Activated CD8-positive, alpha-beta memory T cell treated with anti-CD3 and anti-CD28 coated beads, Interleukin-2, amount 10 ng/mL, durations not matched to agents 7 days and 5 days (primary cell): ENCODE measurements around the gene ATG2A. TPM values are rescaled to one million over a fixed set of nuclear protein-coding genes. Genes with fewer than 3 reads are reported as not detected.
A peak's percentile ranks its signal among the peaks of the same experiment; 100 is the strongest.

Experiments used
- ATAC-seq: fragments of 150-1000 bp; cut with Tn5 transposase; one replicate; pipeline ENCODE4 v1.10.0; 2021; ENCODE audit warnings: moderate library complexity
- CTCF ChIA-PET: fragments of 350-600 bp; sonication (Branson Sonifier 250); formaldehyde crosslinking; loops from one replicate; lab custom pipeline; 2021; ENCODE audit warnings: antibody characterized with exemption; lab: Charles Lee
- DNase-seq: peaks from one replicate; pipeline ENCODE4 v3.0.0-alpha.2; 2020
- H3K27ac Mint-ChIP-seq: one replicate; pipeline ENCODE4 v1.8.0; 2021; ENCODE audit warnings: mild to moderate bottlenecking, mixed read lengths
- H3K27me3 Mint-ChIP-seq: one replicate; pipeline ENCODE4 v1.8.0; 2021; ENCODE audit warnings: mixed read lengths
- H3K36me3 Mint-ChIP-seq: one replicate; pipeline ENCODE4 v1.8.0; 2021; ENCODE audit warnings: mild to moderate bottlenecking, mixed read lengths
- H3K4me1 Mint-ChIP-seq: one replicate; pipeline ENCODE4 v1.8.0; 2021; ENCODE audit warnings: mixed read lengths
- H3K4me3 Mint-ChIP-seq: one replicate; pipeline ENCODE4 v1.8.0; 2021; ENCODE audit warnings: mild to moderate bottlenecking, moderate library complexity, mixed read lengths
- H3K9me3 Mint-ChIP-seq: one replicate; pipeline ENCODE4 v1.8.0; 2022; ENCODE audit warnings: low read depth, mixed read lengths
- total RNA-seq, 2 experiments: library from RNA; stranded (reverse); gene quantifications; one replicate each; pipeline ENCODE4 v1.2.3, GENCODE V29; 2021

The ATG2A gene
- total RNA-seq, 2 experiments from 2014 or later, result 27.3 to 27.9 TPM

- peaks cover 51% of the 10 kb centered on the region for H3K4me1 Mint-ChIP-seq
Measured at GRCh38 chr11:64885367-64886286, 31.4 kb downstream of the ATG2A start.

GRCh38 chr11:64884019-64884418 is 33.0 kb downstream of the ATG2A start:
- H3K27ac Mint-ChIP-seq, result peak overlapping the region; percentile 60
- DNase-seq, result no peak
- no peaks in the 10 kb centered on the region for H3K27me3 Mint-ChIP-seq
- H3K4me3 Mint-ChIP-seq, result no peak overlapping the region
- ATAC-seq, result no peak
- H3K4me1 Mint-ChIP-seq, result peaks cover 67% of the 10 kb centered on the region
- CTCF ChIA-PET, result interaction anchor here (7.7 to 31.3 kb wide), 2 partner anchors 8 to 28 kb away, joined by 80 to 1163 read pairs; partner anchors contain the start of genes CDC42BPG and EHD1
- H3K36me3 Mint-ChIP-seq, result no peaks in the 10 kb centered on the region
- no peaks in the 10 kb centered on the region for H3K9me3 Mint-ChIP-seq

More at GRCh38 chr11:64885367-64886286, 31.4 kb downstream of the ATG2A start:
- peak overlapping the region; percentile 31 for H3K4me3 Mint-ChIP-seq
- DNase-seq, result peak; percentile 68
- no peaks in the 10 kb centered on the region for H3K36me3 Mint-ChIP-seq
- CTCF ChIA-PET, result interaction anchor here (0.9 to 31.3 kb wide), 4 partner anchors 8 to 103 kb away, joined by 3 to 1163 read pairs (median 42); partner anchors contain the start of genes CDC42BPG and EHD1
- no peaks in the 10 kb centered on the region for H3K27me3 Mint-ChIP-seq
- ATAC-seq, result peak; percentile 59
- H3K9me3 Mint-ChIP-seq, result no peaks in the 10 kb centered on the region
- peak overlapping the region; percentile 81 for H3K27ac Mint-ChIP-seq

- no peak overlapping the region for H3K4me3 Mint-ChIP-seq
Measured at GRCh38 chr11:64883575-64883974, 33.4 kb downstream of the ATG2A start.

DNA sequence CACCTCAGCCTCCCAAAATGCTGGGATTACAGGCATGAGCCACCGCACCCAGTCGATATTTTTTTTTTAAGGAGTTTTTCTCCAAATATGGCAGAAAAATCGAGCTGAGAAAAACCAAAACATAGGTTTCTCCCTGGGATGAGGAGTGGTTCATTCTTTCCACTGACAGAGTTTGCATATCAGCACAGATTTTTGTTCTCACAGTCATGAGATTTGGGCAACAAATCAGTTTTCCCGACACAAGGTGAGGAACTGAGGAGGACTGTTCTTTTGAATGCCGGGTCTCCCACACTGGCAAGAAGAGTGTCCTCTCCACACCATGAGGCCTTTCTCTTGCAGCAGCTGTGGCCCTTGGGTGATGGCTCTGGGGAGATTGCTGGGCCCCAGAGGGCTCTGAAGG is 34.8 kb downstream of the ATG2A start:
- Mint-ChIP-seq H3K9me3 (no peaks in the 10 kb centered on the region), H3K27ac (peak overlapping the region; percentile 34), H3K4me3 (no peak overlapping the region), H3K27me3 (no peaks in the 10 kb centered on the region), H3K4me1 (peaks cover 59% of the 10 kb centered on the region), H3K36me3 (peaks cover 3% of the 10 kb centered on the region)
- ATAC-seq (no peak), DNase-seq (no peak)
- CTCF ChIA-PET, result interaction anchor here (1.8 to 31.3 kb wide), 2 partner anchors 12 to 26 kb away, joined by 8 to 1163 read pairs; partner anchors contain the start of gene CDC42BPG

More at GRCh38 chr11:64883575-64883974, 33.4 kb downstream of the ATG2A start:
- Mint-ChIP-seq H3K9me3 (no peaks in the 10 kb centered on the region), H3K27me3 (no peaks in the 10 kb centered on the region), H3K36me3 (no peaks in the 10 kb centered on the region), H3K27ac (peak overlapping the region; percentile 60), H3K4me1 (peaks cover 69% of the 10 kb centered on the region)
- no peak for DNase-seq
- CTCF ChIA-PET, result interaction anchor here (7.7 to 31.3 kb wide), 2 partner anchors 8 to 27 kb away, joined by 80 to 1163 read pairs; partner anchors contain the start of genes CDC42BPG and EHD1
- no peak for ATAC-seq

GRCh38 chr11:64881476-64881875 is 35.5 kb downstream of the ATG2A start:
- H3K4me1 Mint-ChIP-seq, result peaks cover 63% of the 10 kb centered on the region
- no peaks in the 10 kb centered on the region for H3K27me3 Mint-ChIP-seq
- peak overlapping the region; percentile 68 for H3K4me3 Mint-ChIP-seq
- no peak for DNase-seq
- no peak for ATAC-seq
- no peaks in the 10 kb centered on the region for H3K9me3 Mint-ChIP-seq
- peaks cover 9% of the 10 kb centered on the region for H3K36me3 Mint-ChIP-seq
- CTCF ChIA-PET, result interaction anchor here (1.1 to 31.3 kb wide), 3 partner anchors 13 to 133 kb away, joined by 5 to 1163 read pairs (median 8); partner anchors contain the start of genes ARL2 and CDC42BPG
- H3K27ac Mint-ChIP-seq, result peak overlapping the region; percentile 93

- Mint-ChIP-seq H3K9me3 (no peaks in the 10 kb centered on the region), H3K4me3 (peak overlapping the region; percentile 68), H3K27ac (peak overlapping the region; percentile 93), H3K36me3 (peaks cover 18% of the 10 kb centered on the region), H3K27me3 (no peaks in the 10 kb centered on the region), H3K4me1 (peaks cover 64% of the 10 kb centered on the region)
- ATAC-seq, result no peak
- CTCF ChIA-PET, result interaction anchor here (1.0 to 31.3 kb wide), 3 partner anchors 24 to 685 kb away, joined by 3 to 1163 read pairs (median 7); partner anchors contain the start of genes ARL2 and CDC42BPG
- no peak for DNase-seq
Measured at GRCh38 chr11:64880240-64881001, 36.6 kb downstream of the ATG2A start.

- DNase-seq (no peak), ATAC-seq (no peak)
- Mint-ChIP-seq H3K27me3 (no peaks in the 10 kb centered on the region), H3K4me1 (peaks cover 68% of the 10 kb centered on the region), H3K9me3 (no peaks in the 10 kb centered on the region), H3K36me3 (peaks cover 28% of the 10 kb centered on the region), H3K27ac (peak overlapping the region; percentile 93), H3K4me3 (peak overlapping the region; percentile 94)
- CTCF ChIA-PET, result interaction anchor here (0.9 to 31.3 kb wide), 5 partner anchors 8 to 686 kb away, joined by 3 to 1163 read pairs (median 7); partner anchors contain the start of genes ARL2 and CDC42BPG
Measured at GRCh38 chr11:64879244-64879900, 37.6 kb downstream of the ATG2A start.

DNA sequence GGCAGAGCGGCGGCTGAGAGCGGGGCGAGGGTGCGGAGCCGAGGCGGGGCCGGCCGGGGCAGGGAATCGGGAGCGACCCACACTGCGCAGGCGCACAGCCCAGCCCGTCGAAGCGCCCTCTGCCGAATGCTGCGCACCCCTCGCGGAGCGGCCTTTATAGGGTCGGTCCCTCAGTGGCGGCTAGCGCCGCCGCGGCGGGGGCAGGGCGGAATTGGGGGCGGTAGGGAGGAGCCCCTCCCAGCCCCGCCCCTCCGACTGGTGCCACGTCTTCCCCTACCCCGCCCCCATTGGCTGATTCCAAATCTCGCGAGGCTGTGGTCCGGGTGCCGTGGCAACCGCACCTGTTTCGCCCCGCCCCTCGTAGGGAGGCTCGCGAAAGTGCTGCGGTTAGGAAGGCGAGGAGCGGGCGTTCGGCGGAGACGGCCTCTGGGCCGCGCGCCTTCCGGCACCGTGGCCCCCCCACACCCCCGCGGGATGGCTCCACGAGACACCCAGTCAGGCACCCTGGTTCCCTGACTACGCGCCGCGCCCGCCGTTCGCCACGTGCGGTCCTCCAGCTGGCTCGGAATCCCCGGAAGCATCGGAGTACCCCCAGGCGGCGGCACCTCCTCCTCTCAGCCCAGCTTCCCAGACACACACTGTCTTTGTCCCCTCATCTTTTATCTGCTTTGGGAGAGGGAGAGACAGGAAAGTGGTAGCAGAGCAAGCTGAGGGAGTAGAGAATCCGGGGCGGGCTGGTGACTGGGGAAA is 38.3 kb downstream of the ATG2A start, which contains the start of gene EHD1:
Gene EHD1, minus strand, starts transcription at position 128 of the 750 bp plus-strand sequence. CDS start 157 bp downstream, outside the sequence.
- Mint-ChIP-seq H3K27ac (peak within 1 kb of the TSS; percentile 93), H3K27me3 (no peaks in the 10 kb centered on the region), H3K36me3 (peaks cover 30% of the 10 kb centered on the region), H3K4me1 (peaks cover 66% of the 10 kb centered on the region), H3K9me3 (no peaks in the 10 kb centered on the region), H3K4me3 (peak within 1 kb of the TSS; percentile 94)
- peak; percentile 100 for DNase-seq
- CTCF ChIA-PET, result interaction anchor here (0.6 to 31.3 kb wide), 8 partner anchors 9 to 238 kb away, joined by 3 to 1163 read pairs (median 4); partner anchors contain the start of genes ARL2, CDC42BPG and ZNHIT2
- peak; percentile 75 for ATAC-seq

DNA sequence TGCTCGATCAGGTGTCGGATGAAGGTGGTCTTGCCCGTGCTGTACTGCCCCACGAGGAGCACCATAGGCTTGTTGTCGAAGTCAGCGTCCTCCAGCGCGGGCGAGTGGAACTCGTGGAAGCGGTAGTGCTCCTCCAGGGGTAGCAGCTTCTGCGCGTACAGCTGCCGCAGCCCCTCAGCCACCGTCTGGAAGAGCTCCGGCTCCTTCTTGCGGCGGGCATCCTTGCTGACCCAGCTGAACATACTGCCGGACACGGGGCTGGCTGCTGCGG is 38.9 kb downstream of the ATG2A start:
- Mint-ChIP-seq H3K4me3 (peak overlapping the region; percentile 94), H3K4me1 (peaks cover 65% of the 10 kb centered on the region), H3K9me3 (no peaks in the 10 kb centered on the region), H3K27ac (peak overlapping the region; percentile 82), H3K27me3 (no peaks in the 10 kb centered on the region), H3K36me3 (peaks cover 34% of the 10 kb centered on the region)
- ATAC-seq, result no peak
- no peak for DNase-seq
- CTCF ChIA-PET, result interaction anchor here (0.6 to 31.3 kb wide), 9 partner anchors 9 to 453 kb away, joined by 3 to 1163 read pairs (median 4); partner anchors contain the start of genes ARL2, CDC42BPG and ZNHIT2

DNA sequence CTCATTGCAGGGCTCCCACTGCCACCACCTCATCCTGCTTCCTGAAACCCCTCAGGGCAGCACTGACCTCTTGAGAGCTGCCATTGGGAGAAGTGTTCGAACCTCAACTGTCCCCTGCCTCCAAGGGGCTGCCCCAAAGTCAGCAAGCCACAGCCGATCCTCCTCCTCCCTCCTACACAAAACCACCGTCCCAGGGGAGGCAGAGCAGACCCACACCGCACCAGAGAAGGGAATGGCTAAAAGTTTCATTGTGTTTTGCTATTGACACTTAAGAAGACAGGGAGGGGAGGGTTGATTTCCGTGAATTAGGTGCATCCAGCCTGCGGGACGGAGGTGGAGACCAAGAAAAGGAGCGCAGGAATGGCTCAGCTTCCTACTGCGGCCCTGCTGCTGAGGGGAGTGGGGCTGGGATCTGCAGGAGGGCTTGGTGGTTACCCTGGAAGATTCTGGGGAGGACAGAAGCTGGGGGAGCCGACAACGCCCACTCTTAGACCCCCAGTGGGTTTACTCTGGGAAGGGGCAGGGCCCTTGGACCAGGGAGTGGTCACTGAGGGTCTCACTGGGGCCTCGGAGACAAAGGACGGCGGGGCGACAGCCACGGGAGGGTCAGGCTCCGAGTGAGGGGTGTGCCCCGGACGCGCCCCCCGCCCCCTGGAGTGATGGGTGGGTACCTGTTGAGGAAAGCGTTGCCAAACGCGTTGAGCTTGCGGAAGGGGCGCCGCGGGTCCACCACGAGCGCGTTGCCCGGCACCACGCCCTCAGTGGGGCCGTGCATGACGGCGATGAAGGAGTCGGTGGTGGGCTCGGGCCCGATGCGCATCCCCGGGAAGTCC is 39.4 kb downstream of the ATG2A start:
- CTCF ChIA-PET, result interaction anchor here (0.6 to 31.3 kb wide), 10 partner anchors 10 to 454 kb away, joined by 3 to 1163 read pairs (median 4); partner anchors contain the start of genes ARL2, CDC42BPG, SAC3D1 and ZNHIT2
- H3K36me3 Mint-ChIP-seq, result peaks cover 39% of the 10 kb centered on the region
- ATAC-seq (no peak), DNase-seq (peak; percentile 59)
- H3K27ac Mint-ChIP-seq, result peak overlapping the region; percentile 82
- H3K4me3 Mint-ChIP-seq, result peak overlapping the region; percentile 94
- H3K27me3 Mint-ChIP-seq, result no peaks in the 10 kb centered on the region
- H3K9me3 Mint-ChIP-seq, result no peaks in the 10 kb centered on the region
- H3K4me1 Mint-ChIP-seq, result peaks cover 69% of the 10 kb centered on the region

DNA sequence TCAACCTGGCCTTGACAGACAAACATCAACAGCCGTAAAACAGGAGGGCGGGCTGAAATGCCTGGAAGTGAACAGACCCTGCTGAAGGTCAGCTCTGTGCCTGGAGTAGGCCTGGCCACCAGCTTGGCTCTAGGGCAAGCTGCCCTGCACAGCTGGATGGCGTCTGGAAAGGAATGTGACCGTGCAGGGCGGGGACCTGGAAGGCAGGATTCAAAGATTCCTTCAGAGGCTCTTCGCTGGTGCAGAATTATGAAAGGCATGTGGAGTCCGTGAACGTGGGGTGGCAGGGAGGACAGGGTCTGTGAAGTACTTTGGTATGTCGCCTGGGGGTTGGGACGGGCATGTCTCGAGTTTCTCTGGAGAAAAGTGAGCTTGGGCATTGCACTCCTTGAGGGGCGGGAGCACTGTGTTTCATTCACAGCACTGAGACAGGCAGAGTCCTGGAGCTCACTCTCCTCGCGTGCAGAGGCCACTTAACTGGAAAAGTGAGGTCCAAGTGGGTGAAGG is 40.1 kb downstream of the ATG2A start:
- H3K4me1 Mint-ChIP-seq, result peaks cover 71% of the 10 kb centered on the region
- CTCF ChIA-PET, result interaction anchor here (1.0 to 31.3 kb wide), 7 partner anchors 10 to 454 kb away, joined by 3 to 1163 read pairs (median 4); partner anchors contain the start of genes ARL2, CDC42BPG, SAC3D1 and ZNHIT2
- DNase-seq (no peak), ATAC-seq (no peak)
- peak overlapping the region; percentile 82 for H3K27ac Mint-ChIP-seq
- no peaks in the 10 kb centered on the region for H3K27me3 Mint-ChIP-seq
- no peaks in the 10 kb centered on the region for H3K9me3 Mint-ChIP-seq
- H3K36me3 Mint-ChIP-seq, result peaks cover 41% of the 10 kb centered on the region
- peak overlapping the region; percentile 94 for H3K4me3 Mint-ChIP-seq
